ENCODE results near the gene SUPT20HL2.

GRCh38 chrX:24321741-24322395, 8.0 kb upstream of the SUPT20HL2 start:
- TF ChIP-seq, protein P1, sequence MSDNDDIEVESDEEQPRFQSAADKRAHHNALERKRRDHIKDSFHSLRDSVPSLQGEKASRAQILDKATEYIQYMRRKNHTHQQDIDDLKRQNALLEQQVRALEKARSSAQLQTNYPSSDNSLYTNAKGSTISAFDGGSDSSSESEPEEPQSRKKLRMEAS (CRISPR knock-in tag; IDR thresholded peaks at IDR 0.05), result no peak
- TF ChIP-seq, protein P2, sequence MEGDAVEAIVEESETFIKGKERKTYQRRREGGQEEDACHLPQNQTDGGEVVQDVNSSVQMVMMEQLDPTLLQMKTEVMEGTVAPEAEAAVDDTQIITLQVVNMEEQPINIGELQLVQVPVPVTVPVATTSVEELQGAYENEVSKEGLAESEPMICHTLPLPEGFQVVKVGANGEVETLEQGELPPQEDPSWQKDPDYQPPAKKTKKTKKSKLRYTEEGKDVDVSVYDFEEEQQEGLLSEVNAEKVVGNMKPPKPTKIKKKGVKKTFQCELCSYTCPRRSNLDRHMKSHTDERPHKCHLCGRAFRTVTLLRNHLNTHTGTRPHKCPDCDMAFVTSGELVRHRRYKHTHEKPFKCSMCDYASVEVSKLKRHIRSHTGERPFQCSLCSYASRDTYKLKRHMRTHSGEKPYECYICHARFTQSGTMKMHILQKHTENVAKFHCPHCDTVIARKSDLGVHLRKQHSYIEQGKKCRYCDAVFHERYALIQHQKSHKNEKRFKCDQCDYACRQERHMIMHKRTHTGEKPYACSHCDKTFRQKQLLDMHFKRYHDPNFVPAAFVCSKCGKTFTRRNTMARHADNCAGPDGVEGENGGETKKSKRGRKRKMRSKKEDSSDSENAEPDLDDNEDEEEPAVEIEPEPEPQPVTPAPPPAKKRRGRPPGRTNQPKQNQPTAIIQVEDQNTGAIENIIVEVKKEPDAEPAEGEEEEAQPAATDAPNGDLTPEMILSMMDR (IDR thresholded peaks at IDR 0.05), result no peak
- TF ChIP-seq FOXK1 (CRISPR knock-in tag; IDR thresholded peaks at IDR 0.05) (no peak), IRF2 (CRISPR knock-in tag; IDR thresholded peaks at IDR 0.05; ENCODE audit: borderline replicate concordance, low read depth) (no peak), TEAD4 (CRISPR knock-in tag; IDR thresholded peaks at IDR 0.05) (no peak), ZNF138 (CRISPR knock-in tag; conservative IDR thresholded peaks at IDR 0.05) (no peak), JUN (CRISPR knock-in tag; IDR thresholded peaks at IDR 0.05) (no peak)
- TF ChIP-seq, protein P3, sequence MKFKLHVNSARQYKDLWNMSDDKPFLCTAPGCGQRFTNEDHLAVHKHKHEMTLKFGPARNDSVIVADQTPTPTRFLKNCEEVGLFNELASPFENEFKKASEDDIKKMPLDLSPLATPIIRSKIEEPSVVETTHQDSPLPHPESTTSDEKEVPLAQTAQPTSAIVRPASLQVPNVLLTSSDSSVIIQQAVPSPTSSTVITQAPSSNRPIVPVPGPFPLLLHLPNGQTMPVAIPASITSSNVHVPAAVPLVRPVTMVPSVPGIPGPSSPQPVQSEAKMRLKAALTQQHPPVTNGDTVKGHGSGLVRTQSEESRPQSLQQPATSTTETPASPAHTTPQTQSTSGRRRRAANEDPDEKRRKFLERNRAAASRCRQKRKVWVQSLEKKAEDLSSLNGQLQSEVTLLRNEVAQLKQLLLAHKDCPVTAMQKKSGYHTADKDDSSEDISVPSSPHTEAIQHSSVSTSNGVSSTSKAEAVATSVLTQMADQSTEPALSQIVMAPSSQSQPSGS (CRISPR knock-in tag; IDR thresholded peaks at IDR 0.05; ENCODE audit: borderline replicate concordance, low read depth), result no peak
- TF ChIP-seq, protein P4, sequence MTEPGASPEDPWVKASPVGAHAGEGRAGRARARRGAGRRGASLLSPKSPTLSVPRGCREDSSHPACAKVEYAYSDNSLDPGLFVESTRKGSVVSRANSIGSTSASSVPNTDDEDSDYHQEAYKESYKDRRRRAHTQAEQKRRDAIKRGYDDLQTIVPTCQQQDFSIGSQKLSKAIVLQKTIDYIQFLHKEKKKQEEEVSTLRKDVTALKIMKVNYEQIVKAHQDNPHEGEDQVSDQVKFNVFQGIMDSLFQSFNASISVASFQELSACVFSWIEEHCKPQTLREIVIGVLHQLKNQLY (CRISPR knock-in tag; IDR thresholded peaks at IDR 0.05), result no peak

All from WTC11 (cell line).